ENCODE data around the gene RNF130. TPM values are rescaled to one million over a fixed set of nuclear protein-coding genes. Genes with fewer than 3 reads are reported as not detected.

RNF130 gene, protein sequence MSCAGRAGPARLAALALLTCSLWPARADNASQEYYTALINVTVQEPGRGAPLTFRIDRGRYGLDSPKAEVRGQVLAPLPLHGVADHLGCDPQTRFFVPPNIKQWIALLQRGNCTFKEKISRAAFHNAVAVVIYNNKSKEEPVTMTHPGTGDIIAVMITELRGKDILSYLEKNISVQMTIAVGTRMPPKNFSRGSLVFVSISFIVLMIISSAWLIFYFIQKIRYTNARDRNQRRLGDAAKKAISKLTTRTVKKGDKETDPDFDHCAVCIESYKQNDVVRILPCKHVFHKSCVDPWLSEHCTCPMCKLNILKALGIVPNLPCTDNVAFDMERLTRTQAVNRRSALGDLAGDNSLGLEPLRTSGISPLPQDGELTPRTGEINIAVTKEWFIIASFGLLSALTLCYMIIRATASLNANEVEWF
- total RNA-seq: 54.8 TPM

DNA sequence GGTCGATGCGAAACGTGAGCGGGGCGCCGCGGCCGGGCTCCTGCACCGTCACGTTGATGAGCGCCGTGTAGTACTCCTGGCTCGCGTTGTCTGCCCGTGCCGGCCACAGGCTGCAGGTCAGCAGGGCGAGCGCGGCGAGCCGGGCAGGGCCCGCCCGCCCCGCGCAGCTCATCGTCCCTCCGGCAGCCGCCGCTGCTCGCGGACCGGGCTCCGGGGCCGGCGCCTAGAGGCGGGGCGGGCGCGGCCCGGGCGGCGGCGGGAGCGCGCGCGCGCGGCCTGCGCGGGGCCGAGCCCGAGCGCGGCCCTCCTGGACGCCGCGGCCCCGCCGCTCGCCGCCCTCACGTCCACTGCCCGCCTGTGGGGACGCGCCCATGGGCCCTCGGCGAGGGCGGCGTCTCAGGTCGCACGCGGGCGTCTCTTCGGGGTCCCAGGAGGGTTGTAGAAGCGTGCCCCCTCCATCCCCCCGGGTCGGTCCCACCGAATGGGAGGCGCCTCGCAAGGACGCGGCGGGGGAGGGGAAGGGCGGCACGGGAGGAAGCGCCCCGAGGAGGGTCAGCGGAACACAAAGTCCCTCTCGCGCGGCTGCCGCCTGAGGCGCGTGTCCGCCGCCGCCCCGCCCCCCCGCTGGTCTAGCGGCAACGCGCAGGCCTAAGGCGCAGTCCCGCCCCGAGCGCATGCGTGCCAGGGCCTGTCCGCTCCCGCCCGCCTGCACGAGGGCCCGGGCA, at the start of gene RNF130:
Gene RNF130 (minus strand): TSS at position 229 of the 725 bp plus-strand sequence. CDS start 57 bp downstream, at position 172.
- peak; percentile 94 for DNase-seq (ENCODE audit: low spot score)

DNA sequence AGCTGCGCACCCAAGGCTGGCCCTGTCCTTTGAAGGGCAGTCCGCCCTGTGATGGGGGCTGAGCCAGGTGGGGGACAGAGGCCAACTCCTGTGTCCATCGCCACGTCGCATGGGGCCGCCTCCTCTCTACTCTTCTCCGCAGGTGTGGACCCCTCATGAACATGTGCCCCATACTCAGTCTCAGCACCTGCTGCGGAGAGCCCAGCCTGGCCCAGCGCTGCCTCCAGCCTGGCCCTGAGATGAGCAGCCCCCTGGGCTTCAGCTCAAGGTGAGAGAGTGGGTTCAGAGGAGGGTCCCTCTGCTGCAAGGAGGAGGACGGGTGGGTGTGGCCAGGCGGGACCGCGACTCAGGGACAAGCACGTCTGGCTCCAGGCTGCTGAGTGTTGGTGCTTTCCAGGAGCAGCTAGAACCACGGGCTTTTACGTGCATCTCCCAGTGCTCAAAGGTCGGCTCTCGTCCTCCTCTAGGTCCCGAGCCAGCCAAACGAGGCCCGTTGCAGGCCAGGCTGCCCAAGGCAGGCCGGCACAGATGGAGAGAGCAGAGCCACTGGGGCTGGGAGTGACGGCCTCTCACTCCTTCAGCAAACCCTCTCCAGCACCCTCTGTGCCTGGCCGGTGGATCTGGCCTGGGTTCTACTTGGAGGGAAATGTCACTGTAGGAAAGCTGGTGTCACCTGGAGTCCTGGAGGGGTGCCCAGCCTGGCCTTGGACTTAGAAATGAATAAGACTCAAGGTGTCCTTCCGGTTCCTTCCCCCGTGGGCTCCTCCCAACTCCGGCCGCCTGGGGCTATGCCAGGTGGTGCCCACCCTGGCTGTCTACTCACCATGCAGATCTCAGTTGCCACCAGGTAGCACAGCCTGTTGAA, 48.9 kb upstream of the RNF130 start:
- DNase-seq (ENCODE audit: low spot score): no peak

DNA sequence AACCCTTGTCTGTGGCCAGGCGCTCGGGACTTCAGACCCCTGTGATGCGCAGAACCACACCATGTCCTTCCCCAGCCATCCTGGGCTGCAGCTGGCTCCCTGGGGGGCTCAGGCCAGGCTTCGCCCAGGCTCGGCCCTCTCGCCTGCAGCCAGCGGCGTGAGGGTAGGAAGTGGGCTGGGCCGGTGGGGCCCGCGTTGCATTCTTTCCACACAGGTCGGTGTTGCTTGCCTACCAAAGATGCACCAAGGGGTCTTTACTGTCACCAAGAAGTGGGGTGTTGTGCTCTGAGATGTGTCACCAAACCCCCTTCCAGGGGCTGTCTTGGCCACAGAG, 48.3 kb upstream of the RNF130 start:
- DNase-seq (ENCODE audit: low spot score): no peak

DNA sequence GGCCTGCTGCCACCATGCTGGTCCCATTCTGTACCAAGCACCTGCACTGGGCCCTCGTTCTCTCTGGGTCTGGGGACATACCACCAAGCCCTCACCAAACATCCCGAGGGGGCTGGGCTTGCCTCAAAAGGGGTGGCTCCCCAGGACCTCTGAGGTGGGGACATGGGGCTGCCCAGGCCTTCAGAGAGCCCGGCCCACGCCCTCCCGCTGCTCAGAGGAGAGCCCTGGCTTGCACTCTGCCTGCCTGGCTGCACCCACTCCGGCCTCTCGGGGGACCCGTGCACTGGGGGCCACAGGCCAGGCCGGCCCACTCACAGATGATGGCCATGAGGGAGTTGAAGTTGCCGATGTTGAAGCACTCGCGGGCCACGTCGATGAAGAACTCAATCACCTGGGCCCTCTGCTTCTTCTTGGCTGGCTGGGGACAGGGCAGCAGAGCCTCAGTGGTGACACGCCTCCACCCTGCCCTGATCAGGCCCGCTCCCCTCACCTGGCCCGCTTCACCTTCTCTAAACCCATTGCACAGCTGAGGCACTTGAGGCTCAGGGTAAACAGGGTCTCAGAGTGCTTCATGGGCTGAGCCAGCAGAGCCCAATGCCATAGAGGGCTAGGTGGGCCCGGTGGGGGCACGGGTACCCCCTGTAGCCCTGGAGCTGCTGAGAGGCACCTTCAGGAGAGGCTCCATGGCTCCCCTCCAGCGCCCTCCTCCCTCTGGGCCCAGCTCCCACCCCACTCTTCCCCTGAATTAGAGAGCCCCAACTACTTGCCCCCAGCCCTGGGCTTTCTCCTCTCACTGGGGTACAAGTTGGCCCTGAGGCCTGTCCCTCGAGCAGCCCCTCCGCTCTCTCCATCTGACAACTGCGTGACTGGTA, 47.7 kb upstream of the RNF130 start:
- no peak for DNase-seq (ENCODE audit: low spot score)

DNA sequence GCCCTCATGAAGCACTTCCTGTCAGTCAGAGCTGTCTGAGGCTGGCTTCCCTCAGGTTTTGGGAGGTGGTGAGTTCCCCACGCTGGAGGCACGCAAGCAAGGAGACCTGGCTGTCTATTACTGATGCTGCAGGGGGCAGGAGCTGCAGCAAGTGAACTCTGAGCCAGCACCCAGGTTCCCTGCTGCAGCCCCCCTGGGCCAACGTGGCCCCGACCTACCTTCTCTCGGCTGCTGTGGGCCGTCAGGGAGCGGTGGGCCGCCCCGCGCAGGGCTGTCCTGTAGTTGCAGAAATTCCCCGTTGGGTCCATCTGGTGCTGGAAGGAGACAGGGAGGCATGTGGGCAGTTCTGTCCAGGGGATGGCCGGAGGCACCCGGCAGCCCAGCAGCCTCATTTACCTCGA, 46.8 kb upstream of the RNF130 start:
- DNase-seq (ENCODE audit: low spot score): no peak

DNA sequence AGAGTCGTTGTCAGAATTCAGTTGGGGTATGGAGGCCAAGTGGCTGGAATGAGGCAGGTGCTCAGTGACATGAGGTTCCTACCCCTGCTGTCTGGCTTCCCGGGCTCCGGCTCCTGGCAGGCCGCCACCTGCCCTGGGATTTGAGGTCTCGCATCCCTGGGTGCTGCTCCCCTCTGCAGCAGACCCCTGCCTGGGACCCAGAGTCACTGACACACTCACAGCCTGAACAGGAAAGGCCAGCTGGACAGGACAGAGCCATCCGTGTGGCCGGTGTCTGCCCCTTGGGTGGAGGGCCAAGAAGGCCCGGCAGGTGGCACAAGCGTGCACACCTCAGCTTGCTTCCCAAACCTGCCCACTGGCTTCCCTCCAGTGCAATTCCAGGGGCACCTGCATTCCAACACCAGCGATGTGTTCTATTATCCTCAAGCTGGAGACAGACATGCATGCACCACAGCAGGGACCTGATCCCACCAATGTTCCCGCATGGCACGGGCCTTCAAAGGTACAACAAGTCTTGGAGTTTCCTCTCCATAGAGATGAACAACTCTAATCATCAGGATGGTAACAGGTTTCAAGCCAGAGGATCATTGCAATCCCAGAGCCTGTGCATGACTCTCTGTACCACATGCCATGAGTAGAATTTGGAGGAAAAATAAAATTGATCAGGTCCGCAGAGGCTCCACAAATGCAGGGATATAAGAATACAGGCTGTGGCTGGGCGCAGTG, 45.6 kb upstream of the RNF130 start:
- DNase-seq (ENCODE audit: low spot score): no peak

DNA sequence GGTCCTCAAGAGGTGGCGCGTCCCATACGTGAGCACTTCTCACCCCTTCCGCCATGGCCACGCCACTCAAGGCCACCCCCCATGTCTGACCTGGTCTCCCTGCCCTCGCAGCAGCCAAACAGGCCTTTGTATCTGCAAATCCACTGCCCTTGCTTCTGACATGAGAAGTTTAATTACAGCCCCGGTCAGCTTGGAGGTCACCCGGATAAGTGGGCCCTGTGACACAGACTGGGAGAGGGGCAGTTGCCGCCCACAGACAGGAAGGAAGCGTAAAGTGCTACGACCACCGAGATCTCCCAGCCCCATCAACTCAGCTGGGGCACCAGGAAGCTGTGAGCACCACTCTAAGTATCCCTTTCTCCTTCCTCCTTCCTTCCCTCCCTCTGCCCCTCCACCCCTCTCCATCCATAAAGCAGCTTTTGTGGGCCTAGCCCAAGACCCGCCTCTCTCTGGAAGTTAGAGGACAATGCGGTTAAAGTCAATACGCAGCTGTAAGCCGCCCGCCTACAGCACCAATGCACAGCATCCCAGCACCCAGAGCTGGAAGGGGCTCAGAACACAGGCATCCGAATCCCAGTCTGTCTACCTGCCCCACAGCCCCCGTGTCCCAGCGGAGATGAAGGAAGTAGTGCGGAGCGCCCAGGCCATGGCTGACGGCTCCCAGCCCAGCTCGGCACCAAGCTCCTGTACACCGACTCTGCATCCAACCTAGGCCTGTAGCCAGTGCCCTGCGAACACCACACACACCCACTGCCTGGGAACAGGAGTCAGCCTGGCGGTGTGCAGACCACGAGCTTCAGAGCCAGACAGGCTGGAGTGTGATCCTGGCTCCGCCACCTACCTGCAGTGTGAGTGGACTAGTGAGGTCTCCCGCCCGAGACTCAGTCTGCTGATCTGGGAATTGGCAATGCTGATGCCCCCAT, 44.8 kb upstream of the RNF130 start:
- no peak for DNase-seq (ENCODE audit: low spot score)

DNA sequence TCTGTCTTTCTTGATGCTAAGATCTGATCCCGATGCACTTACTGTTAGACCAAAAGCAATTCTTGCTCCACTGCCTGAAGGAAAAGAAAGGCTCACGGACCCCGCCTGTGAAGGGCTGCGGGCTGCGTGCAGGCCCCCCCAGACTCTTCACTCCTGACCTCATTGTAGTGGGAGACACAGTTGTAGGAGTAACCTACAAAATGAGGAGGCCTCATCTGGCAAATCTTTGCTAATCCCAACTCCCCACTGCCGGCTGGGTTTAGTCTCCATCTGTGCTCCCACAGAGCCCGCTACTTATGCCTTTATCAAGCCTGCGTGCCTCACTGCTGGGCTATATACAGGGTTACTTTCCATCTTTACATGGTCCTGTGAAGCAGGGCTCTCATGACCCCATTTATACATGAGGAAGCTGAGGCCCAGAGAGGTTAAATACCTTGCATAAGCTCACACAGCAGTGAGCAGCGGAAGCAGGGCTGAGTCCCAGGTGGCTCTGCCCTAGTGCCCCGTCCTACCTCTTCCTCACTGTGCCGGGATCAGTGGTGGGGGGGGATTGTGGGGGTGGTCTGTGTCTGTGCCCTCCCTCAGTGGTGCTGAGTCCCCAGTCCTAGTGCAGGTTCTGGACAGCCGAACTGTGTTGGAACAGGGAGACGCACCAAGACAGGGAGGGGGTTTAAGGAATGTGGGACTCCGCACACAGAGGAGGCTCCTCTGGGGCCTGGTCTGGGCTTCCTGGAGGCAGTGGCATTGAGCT, 43.9 kb upstream of the RNF130 start:
- no peak for DNase-seq (ENCODE audit: low spot score)

DNA sequence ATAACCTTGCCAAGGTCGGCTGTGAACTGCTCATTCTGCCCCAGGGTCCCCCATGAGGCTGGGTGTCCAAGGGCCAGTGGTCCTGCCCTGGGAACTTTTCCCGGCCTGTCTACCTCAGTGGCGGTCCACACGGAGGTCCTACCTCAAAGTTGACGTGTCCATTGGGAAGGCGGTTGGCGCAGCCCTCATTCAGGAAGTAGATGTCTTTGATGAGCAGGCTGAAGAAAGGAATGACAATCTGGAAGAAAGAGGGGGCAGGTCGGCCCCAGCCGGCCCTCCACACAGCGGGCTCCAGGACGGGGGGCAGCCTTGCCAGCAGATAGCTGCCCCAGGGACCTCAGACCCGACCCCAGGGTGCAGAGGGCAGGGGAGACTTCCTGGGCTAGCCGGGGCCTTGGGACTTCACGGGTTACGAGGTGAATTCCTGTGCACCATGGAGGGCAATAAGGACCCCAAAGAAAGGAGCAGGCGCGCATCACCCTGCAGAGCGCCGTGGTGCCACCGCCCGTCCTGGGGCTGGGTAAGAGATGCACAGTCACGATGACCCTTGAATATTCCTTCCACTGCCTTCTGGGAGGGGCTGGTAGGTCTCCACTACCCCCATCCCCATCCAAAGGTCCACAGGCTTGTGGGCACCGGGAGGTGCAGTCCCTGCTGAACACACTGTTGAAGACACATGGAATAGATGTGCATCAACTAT, 42.9 kb upstream of the RNF130 start:
- DNase-seq (ENCODE audit: low spot score): no peak

DNA sequence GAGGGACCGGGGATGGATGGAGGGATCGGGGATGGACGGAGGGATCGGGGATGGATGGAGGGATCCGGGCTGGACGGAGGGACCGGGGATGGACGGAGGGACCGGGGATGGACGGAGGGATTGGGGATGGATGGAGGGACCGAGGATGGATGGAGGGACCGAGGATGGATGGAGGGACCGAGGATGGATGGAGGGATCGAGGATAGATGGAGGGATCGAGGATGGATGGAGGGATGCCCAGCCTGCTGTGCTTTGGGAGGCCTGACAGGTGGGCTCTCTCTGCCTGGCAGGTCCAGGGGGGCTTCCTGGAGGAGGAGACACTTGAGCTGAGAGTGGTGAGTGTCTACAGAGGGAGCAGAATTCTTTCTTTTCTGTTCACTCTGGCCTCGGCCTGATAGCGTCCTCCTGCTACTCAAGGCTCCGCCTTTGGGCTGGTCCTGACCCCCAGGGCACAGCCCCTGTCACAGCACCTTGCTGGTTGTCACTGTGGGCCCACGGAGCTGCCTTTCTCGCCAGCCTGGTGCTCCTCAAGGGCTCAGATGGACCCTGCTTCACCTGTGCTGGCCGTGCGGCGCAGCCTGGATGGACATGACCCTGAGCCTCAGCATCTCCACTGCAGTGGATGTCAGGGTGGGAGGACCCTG, 42.2 kb upstream of the RNF130 start:
- no peak for DNase-seq (ENCODE audit: low spot score)

DNA sequence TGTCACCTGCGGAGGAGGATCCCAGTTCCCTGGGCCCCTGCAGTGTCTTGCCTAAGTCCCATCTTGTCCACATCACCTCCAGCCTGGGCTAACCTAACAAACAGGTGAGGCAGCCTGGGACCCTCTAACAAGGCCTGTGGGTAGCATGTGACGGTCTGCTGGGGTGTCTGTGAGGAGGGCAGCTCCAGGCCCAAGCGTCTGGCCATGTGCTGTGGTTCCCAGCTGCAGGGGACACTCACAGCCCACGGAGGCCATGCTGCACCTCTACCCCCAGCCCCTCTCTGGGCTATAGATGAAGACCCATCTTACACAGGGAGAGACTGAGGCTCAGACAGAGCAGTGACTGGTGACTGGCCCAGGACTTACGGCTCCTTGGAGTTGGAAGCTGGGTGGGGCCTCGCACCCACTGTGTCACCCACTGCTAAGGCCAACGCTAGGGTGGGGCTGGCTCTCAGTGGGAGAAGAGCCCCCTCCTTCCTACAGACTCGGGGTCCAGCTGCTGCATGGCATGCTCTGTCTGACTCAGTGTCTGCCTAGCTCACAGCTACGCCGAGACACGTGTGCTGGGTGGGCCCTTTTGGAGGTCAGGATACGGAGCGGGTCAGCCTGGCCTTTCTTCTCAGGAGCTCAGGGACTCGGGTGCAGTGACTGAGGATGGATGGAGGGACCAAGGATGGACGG, 40.8 kb upstream of the RNF130 start:
- DNase-seq (ENCODE audit: low spot score): no peak

DNA sequence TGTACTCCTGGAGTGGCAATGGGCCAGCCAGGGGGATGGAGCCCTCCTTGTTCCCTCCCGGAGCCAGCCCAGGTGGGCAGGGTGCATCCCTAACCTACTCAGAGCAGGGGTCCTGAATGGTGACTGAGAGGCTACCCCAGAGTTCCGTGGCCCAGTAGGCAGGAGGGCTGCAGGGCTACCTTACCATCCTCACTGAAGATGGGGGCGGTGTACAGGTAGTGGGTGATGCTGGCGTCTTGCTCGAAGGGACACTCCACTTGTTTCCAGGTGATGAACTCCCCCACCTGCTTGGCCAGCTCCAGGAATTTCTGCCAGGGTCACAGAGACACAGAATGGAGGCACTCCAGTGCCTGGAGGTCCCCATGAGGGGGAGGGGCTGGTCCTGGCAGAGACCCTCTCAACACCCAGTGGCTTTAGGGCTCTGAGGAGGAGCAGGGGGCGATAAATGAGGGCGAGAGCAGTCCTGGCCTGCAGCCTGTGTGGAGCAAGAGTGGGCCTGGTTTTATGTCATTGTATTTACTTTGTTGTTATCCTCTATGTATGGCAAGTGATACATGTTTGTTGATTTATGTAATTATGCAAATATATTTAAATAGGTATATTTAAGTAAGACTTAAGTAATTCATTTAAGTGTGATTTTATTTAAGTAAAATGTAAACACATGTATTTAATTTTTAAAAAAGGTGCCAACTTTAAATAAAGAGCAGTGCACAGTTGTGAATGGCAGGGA, 39.9 kb upstream of the RNF130 start:
- DNase-seq (ENCODE audit: low spot score): no peak

DNA sequence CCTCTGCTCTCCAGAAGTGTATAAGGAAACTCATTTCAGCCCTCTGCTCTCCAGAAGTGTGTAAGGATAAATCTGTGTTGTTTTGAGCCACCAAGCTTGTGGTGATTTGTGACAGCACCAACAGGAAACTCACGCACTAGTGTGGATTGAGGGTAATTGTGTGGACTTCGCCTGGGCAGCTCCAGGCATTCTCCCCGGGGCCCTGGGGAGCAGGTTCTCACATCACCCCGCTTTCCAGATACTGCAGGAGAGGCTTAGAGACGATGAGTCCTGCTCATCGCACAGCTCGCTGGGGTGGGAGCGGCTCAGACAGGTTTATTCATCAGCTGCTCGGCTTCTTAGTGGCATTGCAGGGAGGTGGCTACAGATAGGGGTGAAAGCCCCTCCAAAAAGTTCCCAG, 38.4 kb upstream of the RNF130 start:
- no peak for DNase-seq (ENCODE audit: low spot score)

DNA sequence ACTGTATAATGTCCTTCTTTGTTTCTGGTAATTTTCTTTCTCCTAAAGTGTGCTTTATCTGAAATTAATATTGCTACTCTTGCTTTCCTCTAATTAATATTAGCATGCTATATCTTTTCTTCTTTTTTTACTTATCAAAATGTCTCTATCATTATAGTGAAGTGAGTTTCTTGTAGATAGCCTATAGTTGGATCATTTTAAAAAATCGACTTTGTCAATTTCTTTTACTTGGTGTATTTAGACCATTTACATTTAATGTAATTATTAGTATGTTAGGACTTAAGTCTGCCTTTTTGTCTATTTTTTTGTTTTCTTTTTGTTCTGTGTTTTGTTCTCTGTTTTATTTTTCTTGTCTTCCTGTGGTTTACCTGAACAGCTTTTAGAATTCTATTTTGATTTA, 35.4 kb upstream of the RNF130 start:
- no peak for DNase-seq (ENCODE audit: low spot score)

DNA sequence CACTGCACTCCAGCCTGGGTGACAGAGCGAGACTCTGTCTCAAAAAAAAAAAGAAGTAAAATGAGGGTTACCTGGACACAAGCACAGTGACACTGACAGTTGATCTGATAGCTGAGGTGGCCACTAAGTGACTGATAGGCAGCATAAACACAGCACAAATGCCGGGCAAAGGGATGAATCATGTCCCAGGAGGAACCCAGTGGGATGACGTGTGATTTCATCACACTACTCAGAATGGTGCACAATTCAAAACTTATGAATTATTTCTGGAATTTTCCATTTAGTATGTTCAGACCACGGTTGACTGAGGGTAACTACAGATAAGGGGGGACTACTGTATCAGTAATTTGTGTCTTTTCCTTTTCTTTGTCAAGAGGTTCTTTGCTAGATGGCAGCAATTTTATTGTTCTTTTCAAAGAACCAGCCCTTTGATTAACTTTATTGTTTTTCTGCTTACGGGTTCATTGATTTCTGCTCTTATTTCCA, 34.3 kb upstream of the RNF130 start:
- DNase-seq (ENCODE audit: low spot score): no peak

DNA sequence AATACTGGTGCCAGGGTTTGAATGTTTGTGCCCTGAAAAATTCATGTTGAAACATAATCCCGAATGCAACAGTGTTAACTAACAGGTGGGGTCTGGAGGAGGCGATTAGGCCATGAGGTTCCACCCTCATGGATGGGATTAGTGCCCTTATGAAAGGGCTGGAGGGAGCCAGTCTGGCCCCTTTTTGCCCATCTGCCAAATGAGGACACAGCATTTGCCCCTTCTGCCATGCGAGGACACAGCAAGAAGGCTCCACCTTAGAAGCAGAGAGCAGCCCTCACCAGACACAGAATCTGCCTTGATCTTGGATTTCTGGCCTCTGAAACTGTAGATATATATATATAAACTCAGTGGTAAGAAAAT, 32.6 kb upstream of the RNF130 start:
- no peak for DNase-seq (ENCODE audit: low spot score)
